H9 (cell line): Measurements from ENCODE around the gene TAS1R1. TPM values are rescaled to one million over a fixed set of nuclear protein-coding genes. Genes with fewer than 3 reads are reported as not detected.

Source experiments
- DNase-seq: peaks from one replicate; pipeline ENCODE4 v3.0.0-alpha.2; 2017
- H2AFZ ChIP-seq: one replicate; pipeline ENCODE4 v1.6.1; 2013; ENCODE audit warnings: mild to moderate bottlenecking, low read length, control low read depth, moderate library complexity
- H2AK5ac ChIP-seq: 2 replicates; pipeline ENCODE4 v1.6.1; 2013; ENCODE audit warnings: low read length, control low read depth, mixed read lengths; ENCODE audit not compliant: insufficient read length
- H2BK120ac ChIP-seq: one replicate; pipeline ENCODE4 v1.6.1; 2013; ENCODE audit warnings: low read depth, mild to moderate bottlenecking, low read length, control low read depth, inconsistent platforms; ENCODE audit not compliant: poor library complexity, severe bottlenecking
- H2BK12ac ChIP-seq: 2 replicates; pipeline ENCODE4 v1.6.1; 2013; ENCODE audit warnings: low read length, control low read depth, mixed read lengths, low read depth; ENCODE audit not compliant: insufficient read length
- H2BK15ac ChIP-seq: 2 replicates; pipeline ENCODE4 v1.6.1; 2013; ENCODE audit warnings: low read depth, low read length, control low read depth
- H2BK20ac ChIP-seq: one replicate; pipeline ENCODE4 v1.6.1; 2013; ENCODE audit warnings: low read depth, mild to moderate bottlenecking, low read length, control low read depth, inconsistent platforms; ENCODE audit not compliant: poor library complexity, severe bottlenecking
- H2BK5ac ChIP-seq: 2 replicates; pipeline ENCODE4 v1.6.1; 2013; ENCODE audit warnings: low read length, control low read depth, mixed read lengths; ENCODE audit not compliant: insufficient read length
- H3K14ac ChIP-seq: 2 replicates; pipeline ENCODE4 v1.6.1; 2013; ENCODE audit warnings: low read length, control low read depth; ENCODE audit not compliant: insufficient read depth
- H3K18ac ChIP-seq: 2 replicates; pipeline ENCODE4 v1.6.1; 2013; ENCODE audit warnings: low read depth, mild to moderate bottlenecking, mixed read lengths, low read length, control low read depth; ENCODE audit not compliant: insufficient read length
- H3K23ac ChIP-seq: 2 replicates; pipeline ENCODE4 v1.6.1; 2013; ENCODE audit warnings: low read length, control low read depth, mixed read lengths, low read depth; ENCODE audit not compliant: insufficient read length
- H3K23me2 ChIP-seq: 2 replicates; pipeline ENCODE4 v1.6.1; 2013; ENCODE audit warnings: low read depth, mild to moderate bottlenecking, mixed read lengths, low read length, control low read depth; ENCODE audit not compliant: insufficient read length, poor library complexity, severe bottlenecking
- H3K27ac ChIP-seq: 2 replicates; pipeline ENCODE4 v1.5.1; 2013; ENCODE audit warnings: low read length, control low read depth, mixed read lengths, low read depth; ENCODE audit not compliant: insufficient read length
- H3K27me3 ChIP-seq: 2 replicates; pipeline ENCODE4 v1.6.1; 2013; ENCODE audit warnings: low read length, control low read depth, inconsistent platforms; ENCODE audit not compliant: insufficient read depth
- H3K4ac ChIP-seq: 2 replicates; pipeline ENCODE4 v1.6.1; 2013; ENCODE audit warnings: low read depth, mild to moderate bottlenecking, control low read depth, inconsistent platforms, low read length, moderate library complexity
- H3K4me1 ChIP-seq: 2 replicates; pipeline ENCODE4 v1.6.1; 2013; ENCODE audit warnings: low read length, control low read depth, inconsistent platforms; ENCODE audit not compliant: insufficient read depth
- H3K4me2 ChIP-seq: 2 replicates; pipeline ENCODE4 v1.6.1; 2013; ENCODE audit warnings: low read length, control low read depth, mixed read lengths; ENCODE audit not compliant: insufficient read length, insufficient read depth
- H3K56ac ChIP-seq: 2 replicates; pipeline ENCODE4 v1.6.1; 2013; ENCODE audit warnings: low read depth, mild to moderate bottlenecking, mixed read lengths, low read length, control low read depth; ENCODE audit not compliant: insufficient read length
- H3K79me1 ChIP-seq: 2 replicates; pipeline ENCODE4 v1.6.1; 2013; ENCODE audit warnings: low read depth, mild to moderate bottlenecking, moderate library complexity, low read length, control low read depth, inconsistent platforms; ENCODE audit not compliant: insufficient read depth, poor library complexity, severe bottlenecking
- H3K79me2 ChIP-seq: 2 replicates; pipeline ENCODE4 v1.6.1; 2013; ENCODE audit warnings: low read length, control low read depth, inconsistent platforms; ENCODE audit not compliant: insufficient read depth
- H3K9ac ChIP-seq: 2 replicates; pipeline ENCODE4 v1.6.1; 2013; ENCODE audit warnings: low read length, control low read depth, mixed read lengths; ENCODE audit not compliant: insufficient read length; ENCODE audit errors: extremely low read depth
- H3K9me3 ChIP-seq: one replicate; pipeline ENCODE4 v1.6.1; 2013; ENCODE audit warnings: low read depth, low read length, inconsistent platforms; ENCODE audit not compliant: control insufficient read depth
- H3T11ph ChIP-seq: one replicate; pipeline ENCODE4 v1.6.1; 2013; ENCODE audit warnings: mild to moderate bottlenecking, low read length, control low read depth, inconsistent platforms
- H4K20me1 ChIP-seq: one replicate; pipeline ENCODE4 v1.6.1; 2013; ENCODE audit not compliant: control insufficient read depth, insufficient read length, insufficient read depth
- H4K5ac ChIP-seq: 2 replicates; pipeline ENCODE4 v1.6.1; 2013; ENCODE audit warnings: low read depth, mild to moderate bottlenecking, mixed read lengths, low read length, control low read depth; ENCODE audit not compliant: insufficient read length
- H4K8ac ChIP-seq: replicated peaks from 2 replicates; pipeline ENCODE4 v1.6.1; 2013; ENCODE audit warnings: low read length, control low read depth, mixed read lengths, low read depth; ENCODE audit not compliant: insufficient read length
- H4K91ac ChIP-seq: 2 replicates; pipeline ENCODE4 v1.6.1; 2013; ENCODE audit warnings: low read depth, mild to moderate bottlenecking, moderate library complexity, mixed read lengths, low read length, control low read depth; ENCODE audit not compliant: insufficient read length
- H3K27ac Mint-ChIP-seq, 3 experiments: 2 replicates in 2 of 3; 3 replicates in 1 of 3; pipeline ENCODE4 v1.8.0; 2020 to 2021; ENCODE audit warnings: mixed read lengths in 3 of 3, mild to moderate bottlenecking in 1 of 3, moderate library complexity in 1 of 3
- H3K27me3 Mint-ChIP-seq: 2 replicates; pipeline ENCODE4 v1.8.0; 2021; ENCODE audit warnings: low read depth, mild to moderate bottlenecking, moderate library complexity, mixed read lengths
- H3K36me3 Mint-ChIP-seq, 3 experiments: 2 replicates in 2 of 3; 3 replicates in 1 of 3; pipeline ENCODE4 v1.8.0; 2020 to 2021; ENCODE audit warnings: low read depth in 3 of 3, mixed read lengths in 3 of 3; ENCODE audit not compliant: insufficient read depth in 1 of 3
- H3K4me1 Mint-ChIP-seq, 2 experiments: 2 replicates each; pipeline ENCODE4 v1.8.0; 2020; ENCODE audit warnings: mixed read lengths in 2 of 2
- H3K4me3 Mint-ChIP-seq, 2 experiments: 2 replicates in 1 of 2; 3 replicates in 1 of 2; pipeline ENCODE4 v1.8.0; 2020 to 2021; ENCODE audit warnings: mild to moderate bottlenecking in 2 of 2, mixed read lengths in 2 of 2, moderate library complexity in 1 of 2
- H3K9me3 Mint-ChIP-seq, 2 experiments: 2 replicates in 1 of 2; 3 replicates in 1 of 2; pipeline ENCODE4 v1.8.0; 2020; ENCODE audit warnings: mild to moderate bottlenecking in 2 of 2, mixed read lengths in 2 of 2, moderate library complexity in 1 of 2
- CTCF ChIP-seq: fragments of 200-600 bp; sonication (generic); conservative IDR thresholded peaks from 3 replicates; pipeline ENCODE4 v1.8.0; 2021; ENCODE audit warnings: antibody characterized with exemption, mild to moderate bottlenecking
- WGBS: extraction: QIAGEN DNeasy Blood & Tissue Kit; methylation state at CpG from one replicate; pipeline ENCODE4 v1.1.7; 2013; ENCODE audit warnings: missing lambda C conversion rate, low lambda C conversion rate, mixed read lengths; ENCODE audit not compliant: insufficient read length; ENCODE audit errors: extremely low coverage; 5-methylcytosine and 5-hydroxymethylcytosine counted together
- total RNA-seq: library from RNA; stranded (reverse); gene quantifications from 2 replicates; pipeline ENCODE4 v1.2.1, GENCODE V29; 2021

The TAS1R1 gene
- total RNA-seq, 1 experiment from 2014 or later: not detected

GRCh38 chr1:6569033-6569432, 13.9 kb downstream of the TAS1R1 start:
- H3K27me3 Mint-ChIP-seq: peaks cover 48% of the 10 kb centered on the region
- H2AK5ac ChIP-seq: no peak overlapping the region
- H3T11ph ChIP-seq: no peak overlapping the region
- peaks cover 4% of the 10 kb centered on the region in 2 experiments; a peak in 2 of 5 replicates for H3K9me3 Mint-ChIP-seq
- H3K27ac ChIP-seq: no peak overlapping the region
- 100% methylated on average over 5 of the region's 11 CpGs for WGBS
- H2BK15ac ChIP-seq: no peak overlapping the region
- no peak overlapping the region for H3K4ac ChIP-seq
- no peak overlapping the region for H2AFZ ChIP-seq
- no peak overlapping the region for H3K9ac ChIP-seq
- no peak overlapping the region for H2BK12ac ChIP-seq
- H3K9me3 ChIP-seq: no peaks in the 10 kb centered on the region
- no peaks in the 10 kb centered on the region for H3K36me3 Mint-ChIP-seq
- no peak overlapping the region for H3K14ac ChIP-seq
- no peak overlapping the region for H4K91ac ChIP-seq
- no peak overlapping the region for H4K5ac ChIP-seq
- no peaks in the 10 kb centered on the region for H3K79me1 ChIP-seq
- peaks cover 6% of the 10 kb centered on the region in 2 experiments for H3K4me1 Mint-ChIP-seq
- no peak overlapping the region for H2BK20ac ChIP-seq
- no peak overlapping the region for H4K8ac ChIP-seq
- no peak overlapping the region for H3K4me2 ChIP-seq
- no peak for TF ChIP-seq CTCF
- no peaks in the 10 kb centered on the region for H4K20me1 ChIP-seq
- H3K23ac ChIP-seq: no peak overlapping the region
- no peak for DNase-seq
- no peaks in the 10 kb centered on the region for H3K79me2 ChIP-seq
- no peak overlapping the region for H2BK120ac ChIP-seq
- no peak overlapping the region for H3K4me3 Mint-ChIP-seq
- no peaks in the 10 kb centered on the region for H3K23me2 ChIP-seq
- H3K18ac ChIP-seq: no peak overlapping the region
- H3K4me1 ChIP-seq: no peaks in the 10 kb centered on the region; the same call in 1 of the 2 replicates
- no peak overlapping the region for H3K27ac Mint-ChIP-seq
- 0 out of 2 replicates have a peak, but pooled peaks cover 2% of the 10 kb centered on the region for H3K27me3 ChIP-seq
- no peak overlapping the region for H2BK5ac ChIP-seq
- H3K56ac ChIP-seq: no peak overlapping the region
